Karpas-422 (cell line): ENCODE results near the gene EIF1AD. TPM values are rescaled to one million over a fixed set of nuclear protein-coding genes. Genes with fewer than 3 reads are reported as not detected.
"Not testable (repeated sequence)": the region's sequence is repeated elsewhere in the genome, so short reads cannot be mapped to it uniquely, and the experiment has no call there.

Source experiments
- DNase-seq: peaks from one replicate; pipeline ENCODE4 v3.0.0-alpha.2; 2015
- H2AFZ ChIP-seq: fragments of 200-600 bp; sonication (generic); 2 replicates; pipeline ENCODE4 v1.6.1; 2014; ENCODE audit warnings: antibody characterized with exemption, low read length, mixed read lengths
- H3K27ac ChIP-seq: fragments of 200-600 bp; sonication (generic); 2 replicates; pipeline ENCODE4 v1.5.1; 2014; ENCODE audit warnings: mild to moderate bottlenecking, low read length, moderate library complexity
- H3K27me3 ChIP-seq: fragments of 200-600 bp; sonication (generic); 2 replicates; pipeline ENCODE4 v1.6.1; 2014; ENCODE audit warnings: low read length, mixed read lengths
- H3K36me3 ChIP-seq: fragments of 200-600 bp; sonication (generic); 2 replicates; pipeline ENCODE4 v1.6.1; 2014; ENCODE audit warnings: low read length, mixed read lengths; ENCODE audit not compliant: insufficient read depth
- H3K4me1 ChIP-seq: fragments of 200-600 bp; sonication (generic); 2 replicates; pipeline ENCODE4 v1.6.1; 2014; ENCODE audit warnings: mild to moderate bottlenecking, low read length, mixed read lengths
- H3K4me2 ChIP-seq: fragments of 200-600 bp; sonication (generic); 2 replicates; pipeline ENCODE4 v1.6.1; 2014; ENCODE audit warnings: low read length, low read depth, mild to moderate bottlenecking; ENCODE audit not compliant: poor library complexity, severe bottlenecking
- H3K4me3 ChIP-seq: fragments of 200-600 bp; sonication (generic); 2 replicates; pipeline ENCODE4 v1.5.1; 2014; ENCODE audit warnings: mild to moderate bottlenecking, antibody characterized with exemption, low read length, mixed read lengths
- H3K79me2 ChIP-seq: fragments of 200-600 bp; sonication (generic); 2 replicates; pipeline ENCODE4 v1.6.1; 2014; ENCODE audit warnings: mild to moderate bottlenecking, low read length, mixed read lengths
- H3K9ac ChIP-seq: fragments of 200-600 bp; sonication (generic); 2 replicates; pipeline ENCODE4 v1.6.0; 2014; ENCODE audit warnings: low read length
- H3K9me2 ChIP-seq: fragments of 200-600 bp; sonication (generic), shearing (Covaris generic); replicated peaks from 2 replicates; pipeline ENCODE4 v1.6.0; 2014; ENCODE audit warnings: mild to moderate bottlenecking, low read length, moderate library complexity; ENCODE audit not compliant: insufficient read depth
- H3K9me3 ChIP-seq: fragments of 300-700, 200-600 bp; sonication (generic); 2 replicates; pipeline ENCODE4 v1.6.1; 2014; ENCODE audit warnings: low read length, mixed read lengths
- H4K20me1 ChIP-seq: fragments of 200-600 bp; sonication (generic); 2 replicates; pipeline ENCODE4 v1.6.1; 2014; ENCODE audit warnings: mild to moderate bottlenecking, antibody characterized with exemption, low read length, low read depth; ENCODE audit not compliant: insufficient read depth
- total RNA-seq: library from RNA; depleted of rRNA; stranded (reverse); fragments of >200 nt; shearing (Covaris generic); gene quantifications from 2 replicates; pipeline ENCODE4 v1.2.3, GENCODE V29; 2014; ENCODE audit warnings: low replicate concordance

Gene EIF1AD
- total RNA-seq, 1 experiment from 2014 or later: 39.4 TPM

DNA sequence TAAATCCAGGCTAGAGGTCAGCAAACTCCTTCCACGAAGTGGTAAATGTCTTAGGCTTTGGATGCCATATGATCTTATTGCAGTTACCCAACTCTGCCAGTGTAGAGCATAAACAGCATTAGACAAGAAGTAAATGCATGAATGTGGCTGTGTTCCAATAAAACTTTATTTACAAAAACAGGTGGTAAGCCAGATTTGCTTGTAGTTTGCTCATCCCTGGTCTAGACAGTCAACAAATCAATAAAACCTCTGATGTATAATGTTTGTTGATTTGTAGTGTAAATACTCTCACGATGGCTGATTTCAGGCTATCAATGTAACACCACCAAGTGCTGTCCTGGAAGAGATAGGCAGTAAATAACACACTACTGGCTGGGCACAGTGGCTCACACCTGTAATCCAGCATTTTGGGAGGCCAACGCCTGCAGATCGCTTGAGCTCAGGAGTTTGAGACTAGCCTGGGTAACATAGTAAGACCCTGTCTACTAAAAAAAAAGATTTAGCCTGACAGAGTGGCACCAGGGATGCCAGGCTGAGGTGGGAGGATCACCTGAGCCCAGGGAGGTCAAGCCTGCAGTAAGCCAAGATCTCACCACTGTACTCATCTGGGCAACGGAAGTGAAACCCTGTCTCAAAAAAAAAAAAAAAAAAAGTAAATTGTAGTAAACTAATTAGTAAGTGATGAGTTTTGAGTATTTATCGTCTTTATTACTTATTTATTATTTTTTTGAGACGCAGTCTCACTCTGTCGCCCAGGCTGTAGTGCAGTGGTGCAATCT lies 31.2 kb upstream of the EIF1AD start:
- H3K9me2 ChIP-seq: no peaks in the 10 kb centered on the region
- H3K4me2 ChIP-seq: no peak overlapping the region
- H3K27me3 ChIP-seq: no peaks in the 10 kb centered on the region
- no peak overlapping the region for H3K9ac ChIP-seq
- H3K27ac ChIP-seq: no peak overlapping the region
- no peaks in the 10 kb centered on the region for H3K4me1 ChIP-seq
- no peaks in the 10 kb centered on the region for H3K79me2 ChIP-seq
- H3K9me3 ChIP-seq: no peaks in the 10 kb centered on the region
- no peak overlapping the region for H2AFZ ChIP-seq
- H3K36me3 ChIP-seq: no peaks in the 10 kb centered on the region
- no peaks in the 10 kb centered on the region for H4K20me1 ChIP-seq
- DNase-seq: no peak
- no peak overlapping the region for H3K4me3 ChIP-seq

DNA sequence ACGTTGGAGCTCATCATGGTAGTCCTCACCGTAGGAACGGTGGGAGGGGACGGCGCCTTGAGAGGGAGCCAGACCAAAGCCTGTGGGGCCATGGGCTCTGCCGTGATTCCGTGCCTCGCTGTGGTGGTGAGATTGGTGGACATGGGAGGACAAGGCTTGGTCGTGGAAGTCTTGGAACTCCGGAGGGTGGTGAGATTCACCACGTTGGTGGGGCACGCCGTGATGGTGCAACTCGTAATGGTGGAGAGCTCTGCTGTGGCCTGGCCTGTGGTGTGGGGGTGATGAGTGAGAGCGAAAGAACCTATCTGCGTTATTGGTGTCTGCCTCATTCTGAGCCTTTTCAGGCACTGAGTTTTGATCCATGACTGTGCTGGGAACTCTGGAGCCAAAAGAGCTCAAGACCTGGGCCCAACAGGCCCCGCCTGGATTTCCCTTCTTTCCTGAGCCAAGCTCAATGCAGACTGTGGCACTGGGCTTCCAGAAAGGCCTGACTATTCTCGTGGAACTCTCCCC lies 24.1 kb upstream of the EIF1AD start, which contains the start of gene CATSPER1:
Gene CATSPER1, minus strand, starts transcription at position 463 of the 513 bp plus-strand sequence. Its CDS starts 100 bp downstream, at position 363.
- Histone ChIP-seq H3K9ac (no peak within 1 kb of the TSS), H3K4me2 (no peak within 1 kb of the TSS), H3K4me3 (no peak within 1 kb of the TSS), H3K36me3 (no peaks in the 10 kb centered on the region), H3K27me3 (no peaks in the 10 kb centered on the region), H3K9me2 (no peaks in the 10 kb centered on the region), H4K20me1 (no peaks in the 10 kb centered on the region), H3K27ac (no peak within 1 kb of the TSS), H3K4me1 (no peaks in the 10 kb centered on the region), H3K9me3 (no peaks in the 10 kb centered on the region), H2AFZ (no peak within 1 kb of the TSS), H3K79me2 (no peaks in the 10 kb centered on the region)
- DNase-seq: no peak

DNA sequence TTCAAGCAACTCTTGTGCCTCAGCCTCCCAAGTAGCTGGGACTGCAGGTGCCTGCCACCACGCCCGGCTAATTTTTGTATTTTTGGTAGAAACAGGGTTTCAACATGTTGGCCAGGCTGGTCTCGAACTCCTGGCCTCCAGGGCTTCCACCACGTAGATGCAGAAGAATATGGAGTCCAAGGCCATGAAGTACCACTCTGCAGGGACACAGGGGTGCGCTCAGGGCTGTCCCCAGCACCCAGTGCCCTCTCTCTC lies 21.2 kb upstream of the EIF1AD start:
- H3K9me3 ChIP-seq, H2AFZ ChIP-seq, H3K27me3 ChIP-seq, H4K20me1 ChIP-seq, H3K79me2 ChIP-seq, DNase-seq, H3K27ac ChIP-seq, H3K9me2 ChIP-seq, H3K4me1 ChIP-seq, H3K36me3 ChIP-seq, H3K4me3 ChIP-seq, H3K9ac ChIP-seq, H3K4me2 ChIP-seq: not testable (repeated sequence)

DNA sequence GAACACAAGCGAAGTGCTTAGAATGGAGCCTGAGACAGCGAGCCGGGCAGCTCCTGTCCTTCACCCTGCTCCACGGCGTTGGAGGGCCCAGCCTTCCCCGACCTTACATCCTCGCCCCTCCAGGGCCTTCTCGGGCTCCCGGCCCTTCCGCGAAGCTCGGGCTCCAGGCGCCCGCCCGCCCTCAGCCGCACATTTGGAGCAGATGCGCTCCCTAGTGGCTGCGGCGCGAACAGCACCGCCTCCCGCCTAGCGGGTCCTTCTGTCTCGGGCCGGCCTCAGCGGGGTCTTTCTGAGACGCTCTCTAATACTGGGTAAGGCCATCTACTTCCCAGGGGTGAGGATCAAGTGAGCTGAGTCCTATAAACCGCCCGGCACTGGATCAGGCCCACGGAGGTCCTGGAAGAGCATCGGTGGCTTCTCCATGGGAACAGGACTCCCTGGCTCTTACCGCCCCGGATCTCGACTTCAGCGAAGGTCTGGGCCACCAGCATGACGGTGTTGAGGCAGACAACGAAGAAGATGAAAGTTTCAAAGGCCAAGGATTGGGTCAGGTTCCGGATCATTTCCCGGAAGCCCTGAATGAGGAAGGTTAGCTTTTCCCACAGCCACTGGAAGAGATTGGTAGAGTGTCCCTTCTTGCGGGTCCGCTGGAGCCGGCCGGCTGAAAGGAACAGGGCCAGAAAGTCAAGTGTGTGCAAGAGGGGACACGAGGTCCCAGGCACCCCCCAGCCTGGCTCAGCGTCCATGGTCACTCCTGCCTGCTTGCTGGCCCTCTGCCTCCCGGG lies 20.6 kb upstream of the EIF1AD start:
- Histone ChIP-seq H3K4me2 (peak overlapping the region; percentile 13), H3K9ac (no peak overlapping the region)

DNA sequence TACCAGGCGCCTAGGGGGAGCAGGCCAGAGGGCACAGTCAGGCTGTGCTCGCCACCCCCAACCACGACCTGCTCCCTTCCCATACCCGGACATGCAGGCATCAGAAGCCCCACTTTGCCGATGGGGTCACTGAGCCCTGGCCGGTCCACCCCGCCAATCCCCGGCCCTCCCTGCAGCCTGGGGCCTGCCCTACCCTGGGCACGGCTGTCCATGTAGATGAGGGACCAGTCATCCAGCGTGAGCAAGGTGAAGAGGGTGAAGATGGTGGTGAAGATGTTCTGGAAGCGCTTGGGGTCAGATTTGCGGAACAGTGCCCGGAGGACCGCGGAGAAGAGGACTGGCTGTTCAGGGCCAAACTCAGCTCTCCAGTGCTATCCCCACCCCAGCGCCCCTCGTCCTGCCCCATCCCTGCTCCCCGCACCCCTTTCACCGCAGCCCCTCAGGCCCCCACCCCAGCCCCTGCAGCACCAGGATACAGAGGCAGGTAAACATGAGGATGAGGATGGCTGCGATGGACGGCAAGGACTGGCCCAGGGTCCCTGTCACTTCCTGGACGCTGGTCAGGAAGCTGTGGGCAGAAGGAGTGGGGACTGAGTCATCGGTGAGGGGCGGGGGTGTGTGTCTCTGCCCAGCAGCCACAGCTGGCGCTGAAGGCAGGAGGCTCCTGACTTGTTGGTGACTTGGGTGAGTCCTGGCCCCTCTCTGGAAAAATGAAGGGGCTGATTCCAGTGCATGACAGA lies 18.8 kb upstream of the EIF1AD start:
- Histone ChIP-seq H2AFZ (no peak overlapping the region), H3K4me3 (no peak overlapping the region), H3K27ac (no peak overlapping the region), H3K27me3 (no peaks in the 10 kb centered on the region), H3K79me2 (no peaks in the 10 kb centered on the region), H3K36me3 (no peaks in the 10 kb centered on the region), H3K9me2 (no peaks in the 10 kb centered on the region), H3K9ac (no peak overlapping the region), H3K4me2 (no peak overlapping the region), H4K20me1 (no peaks in the 10 kb centered on the region), H3K9me3 (no peaks in the 10 kb centered on the region), H3K4me1 (no peaks in the 10 kb centered on the region)
- DNase-seq: no peak

More for the DNA sequence above, 20.6 kb upstream of the EIF1AD start:
- Histone ChIP-seq H3K79me2 (no peaks in the 10 kb centered on the region), H3K27ac (no peak overlapping the region), H3K27me3 (no peaks in the 10 kb centered on the region), H2AFZ (no peak overlapping the region), H3K4me3 (no peak overlapping the region), H3K9me2 (no peaks in the 10 kb centered on the region), H4K20me1 (no peaks in the 10 kb centered on the region), H3K4me1 (no peaks in the 10 kb centered on the region), H3K9me3 (no peaks in the 10 kb centered on the region), H3K36me3 (no peaks in the 10 kb centered on the region)
- peak; percentile 91 for DNase-seq

DNA sequence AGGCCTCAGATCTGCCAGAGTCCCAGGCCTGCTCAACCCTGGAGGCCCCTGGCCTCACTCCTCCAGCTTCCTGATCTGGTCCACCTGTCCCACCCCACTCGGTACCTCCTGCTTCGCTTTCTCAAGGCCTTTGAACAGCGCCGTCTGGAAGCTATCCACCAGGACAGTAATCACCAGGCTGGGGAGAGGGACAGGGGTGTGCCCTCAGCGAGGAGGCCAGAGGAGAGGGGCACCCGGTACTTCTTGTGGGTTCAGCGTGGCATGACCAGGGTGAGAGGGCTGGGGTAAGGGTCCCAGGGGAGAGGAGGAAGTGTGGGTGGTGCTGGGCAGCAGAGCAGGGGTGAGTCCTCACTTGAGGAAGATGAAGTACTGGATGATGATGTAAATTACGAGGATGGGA lies 18.3 kb upstream of the EIF1AD start:
- H3K27me3 ChIP-seq: no peaks in the 10 kb centered on the region
- no peaks in the 10 kb centered on the region for H3K4me1 ChIP-seq
- no peaks in the 10 kb centered on the region for H3K9me3 ChIP-seq
- H3K4me3 ChIP-seq: no peak overlapping the region
- H3K9me2 ChIP-seq: no peaks in the 10 kb centered on the region
- H2AFZ ChIP-seq: no peak overlapping the region
- no peak overlapping the region for H3K4me2 ChIP-seq
- DNase-seq: no peak
- no peaks in the 10 kb centered on the region for H3K79me2 ChIP-seq
- H3K9ac ChIP-seq: no peak overlapping the region
- H4K20me1 ChIP-seq: no peaks in the 10 kb centered on the region
- no peaks in the 10 kb centered on the region for H3K36me3 ChIP-seq
- no peak overlapping the region for H3K27ac ChIP-seq

DNA sequence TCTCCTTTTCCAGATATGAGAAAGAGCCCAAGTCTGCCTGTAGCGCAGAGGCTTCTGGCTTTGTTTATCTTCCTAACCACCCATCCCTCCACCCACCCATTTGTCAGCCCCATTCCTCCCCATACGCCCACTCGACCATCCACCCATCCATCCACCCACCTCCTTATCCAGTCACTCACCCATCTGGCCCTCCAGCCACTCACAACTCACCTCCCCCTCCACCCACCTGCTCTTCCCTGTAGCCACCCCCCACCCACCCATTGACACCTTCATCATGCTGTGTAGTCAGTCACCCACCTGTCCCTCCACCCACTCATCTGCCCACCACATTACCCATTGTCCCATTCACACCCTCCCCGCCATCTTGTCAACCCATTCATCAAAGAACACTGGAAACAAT lies 15.4 kb upstream of the EIF1AD start:
- Histone ChIP-seq H3K9me3 (no peaks in the 10 kb centered on the region), H3K9ac (no peak overlapping the region), H3K4me1 (no peaks in the 10 kb centered on the region), H3K4me2 (no peak overlapping the region), H3K36me3 (no peaks in the 10 kb centered on the region), H3K79me2 (no peaks in the 10 kb centered on the region), H3K9me2 (no peaks in the 10 kb centered on the region), H4K20me1 (no peaks in the 10 kb centered on the region), H2AFZ (no peak overlapping the region), H3K27me3 (no peaks in the 10 kb centered on the region), H3K27ac (no peak overlapping the region), H3K4me3 (no peak overlapping the region)
- DNase-seq: no peak

DNA sequence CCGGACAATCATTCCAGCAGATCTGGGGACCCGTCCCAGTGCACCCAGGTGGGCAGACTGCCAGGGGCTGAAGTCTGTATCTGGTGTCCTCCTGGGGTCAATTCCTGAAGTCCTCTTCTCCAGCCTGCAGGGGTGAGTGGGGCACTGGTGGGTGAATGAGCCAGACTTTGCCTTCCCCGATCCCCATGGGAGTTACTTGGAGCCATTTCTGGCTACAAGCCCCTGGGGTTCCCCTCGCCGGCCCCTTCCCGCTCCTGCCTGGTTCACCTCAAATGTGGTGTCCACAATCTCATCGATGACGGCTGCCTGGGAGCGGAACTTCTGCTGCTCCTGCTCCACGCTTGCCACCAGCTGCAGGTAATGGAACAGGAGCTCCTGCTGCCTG lies 14.8 kb upstream of the EIF1AD start:
- Histone ChIP-seq H3K27me3 (no peaks in the 10 kb centered on the region), H3K4me1 (no peaks in the 10 kb centered on the region), H3K9me3 (no peaks in the 10 kb centered on the region), H3K9ac (no peak overlapping the region), H4K20me1 (no peaks in the 10 kb centered on the region), H3K27ac (no peak overlapping the region), H3K9me2 (no peaks in the 10 kb centered on the region), H3K36me3 (no peaks in the 10 kb centered on the region), H3K4me3 (no peak overlapping the region), H2AFZ (no peak overlapping the region), H3K79me2 (no peaks in the 10 kb centered on the region), H3K4me2 (no peak overlapping the region)
- no peak for DNase-seq
